NCI-H128 (cell line): ENCODE results near the gene TCAP.
A peak's percentile ranks its signal among the peaks of the same experiment; 100 is the strongest.

Experiments used
- DNase-seq: peaks from one replicate; lab custom pipeline; 2025; ENCODE audit not compliant: unreplicated experiment; lab: John Stamatoyannopoulos, UW

Gene TCAP

GRCh38 chr17:39628655-39629493, 36.3 kb upstream of the TCAP start:
- no peak for DNase-seq

- no peak for DNase-seq
Observed at GRCh38 chr17:39629494-39629880, 35.7 kb upstream of the TCAP start.

GRCh38 chr17:39629898-39630297, 35.3 kb upstream of the TCAP start:
- no peak for DNase-seq

- DNase-seq = no peak
Observed at GRCh38 chr17:39631403-39631802, 33.7 kb upstream of the TCAP start.

GRCh38 chr17:39632153-39632941, 32.8 kb upstream of the TCAP start:
- DNase-seq = no peak

- DNase-seq = no peak
Observed at GRCh38 chr17:39633570-39634183, 31.5 kb upstream of the TCAP start.

GRCh38 chr17:39634384-39634871, 30.7 kb upstream of the TCAP start:
- DNase-seq = no peak

- DNase-seq = no peak
Observed at GRCh38 chr17:39635614-39636176, 29.5 kb upstream of the TCAP start.

- DNase-seq = no peak
Observed at GRCh38 chr17:39636587-39636926, 28.6 kb upstream of the TCAP start.

- peak; percentile 48 for DNase-seq
Observed at GRCh38 chr17:39636927-39637736, 28.0 kb upstream of the TCAP start, which contains the start of gene STARD3. Gene STARD3, plus strand, starts transcription at chr17:39637144. Its CDS starts 16,388 bp downstream, at chr17:39653532.

GRCh38 chr17:39638317-39638716, 26.8 kb upstream of the TCAP start:
- DNase-seq = no peak

- no peak for DNase-seq
Observed at GRCh38 chr17:39639043-39639442, 26.1 kb upstream of the TCAP start.

- no peak for DNase-seq
Observed at GRCh38 chr17:39639566-39640458, 25.3 kb upstream of the TCAP start.

GRCh38 chr17:39640591-39641031, 24.5 kb upstream of the TCAP start:
- DNase-seq = no peak

GRCh38 chr17:39641097-39641496, 24.1 kb upstream of the TCAP start:
- no peak for DNase-seq

- DNase-seq = no peak
Observed at GRCh38 chr17:39641883-39642282, 23.3 kb upstream of the TCAP start.

GRCh38 chr17:39642291-39643074, 22.7 kb upstream of the TCAP start:
- no peak for DNase-seq

GRCh38 chr17:39643271-39643670, 21.9 kb upstream of the TCAP start:
- no peak for DNase-seq

- DNase-seq = no peak
Observed at GRCh38 chr17:39647256-39647655, 17.9 kb upstream of the TCAP start.
